ENCODE data around the gene REX1BD. TPM values are rescaled to one million over a fixed set of nuclear protein-coding genes. Genes with fewer than 3 reads are reported as not detected.

REX1BD gene
- total RNA-seq, 2 donors from 2014 or later = 98.9 to 149 TPM

DNA sequence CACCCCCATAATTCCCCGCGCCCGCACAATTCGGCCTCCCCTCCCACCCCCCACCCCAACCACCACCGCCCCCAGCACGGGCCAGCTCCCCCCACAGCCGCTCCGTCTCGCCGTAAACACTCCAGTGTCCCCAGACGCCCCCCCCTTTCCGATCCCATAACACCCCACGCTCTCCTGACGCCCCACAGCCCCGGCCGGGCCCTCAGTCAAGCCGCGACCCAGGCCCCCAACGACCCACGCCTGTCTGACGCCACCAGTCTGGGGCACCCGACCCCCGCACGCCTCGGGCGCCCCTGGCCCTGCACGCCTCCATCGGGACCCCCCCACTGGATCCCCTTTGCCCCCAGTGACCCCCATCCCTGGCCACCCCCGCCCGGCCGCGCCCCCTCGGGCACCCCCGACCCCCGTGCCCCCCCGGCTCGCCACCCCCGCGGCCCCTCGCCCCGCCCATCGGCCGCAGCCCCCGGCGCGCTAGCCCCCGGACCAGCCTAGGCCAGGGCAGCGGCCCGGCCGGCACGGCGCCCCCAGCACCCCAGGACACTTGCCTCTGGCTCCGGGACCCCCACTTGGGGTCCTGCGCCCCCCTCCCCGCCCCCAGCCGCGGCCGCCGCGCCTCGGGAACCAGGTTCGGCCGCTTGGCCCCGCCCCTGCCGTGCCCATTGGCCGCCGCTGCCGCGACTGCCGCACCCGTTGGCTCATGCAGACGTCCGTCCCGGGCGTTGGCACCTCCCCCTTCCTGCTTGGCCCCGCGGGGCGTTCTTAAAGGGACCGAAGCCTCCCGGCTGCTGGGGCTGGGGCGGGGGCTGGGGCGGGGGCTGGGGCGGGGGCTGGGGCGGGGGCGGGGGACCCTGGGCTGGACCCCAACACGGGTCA, 45.4 kb upstream of the REX1BD start, which contains the start of gene FKBP8:
Gene FKBP8 (minus strand): TSS at position 633 of the 873 bp plus-strand sequence. CDS start 1,603 bp downstream, outside the sequence.
- TF ChIP-seq, protein P1, sequence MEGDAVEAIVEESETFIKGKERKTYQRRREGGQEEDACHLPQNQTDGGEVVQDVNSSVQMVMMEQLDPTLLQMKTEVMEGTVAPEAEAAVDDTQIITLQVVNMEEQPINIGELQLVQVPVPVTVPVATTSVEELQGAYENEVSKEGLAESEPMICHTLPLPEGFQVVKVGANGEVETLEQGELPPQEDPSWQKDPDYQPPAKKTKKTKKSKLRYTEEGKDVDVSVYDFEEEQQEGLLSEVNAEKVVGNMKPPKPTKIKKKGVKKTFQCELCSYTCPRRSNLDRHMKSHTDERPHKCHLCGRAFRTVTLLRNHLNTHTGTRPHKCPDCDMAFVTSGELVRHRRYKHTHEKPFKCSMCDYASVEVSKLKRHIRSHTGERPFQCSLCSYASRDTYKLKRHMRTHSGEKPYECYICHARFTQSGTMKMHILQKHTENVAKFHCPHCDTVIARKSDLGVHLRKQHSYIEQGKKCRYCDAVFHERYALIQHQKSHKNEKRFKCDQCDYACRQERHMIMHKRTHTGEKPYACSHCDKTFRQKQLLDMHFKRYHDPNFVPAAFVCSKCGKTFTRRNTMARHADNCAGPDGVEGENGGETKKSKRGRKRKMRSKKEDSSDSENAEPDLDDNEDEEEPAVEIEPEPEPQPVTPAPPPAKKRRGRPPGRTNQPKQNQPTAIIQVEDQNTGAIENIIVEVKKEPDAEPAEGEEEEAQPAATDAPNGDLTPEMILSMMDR (IDR thresholded peaks at IDR 0.05) = peak in 1 of 4 experiments; percentile 4
- TF ChIP-seq POLR2AphosphoS5 (IDR thresholded peaks at IDR 0.05) (peak; percentile 72), POLR2A (IDR thresholded peaks at IDR 0.05) (peak; percentile 28)
- peak; percentile 92 for DNase-seq (ENCODE audit: low spot score)
- Histone ChIP-seq H3K27ac (peak within 1 kb of the TSS; percentile 89 to 90), H3K27me3 (replicated peaks; ENCODE audit: insufficient read depth) (no peaks in the 10 kb centered on the region), H3K4me1 (replicated peaks) (peaks cover 5% of the 10 kb centered on the region), H3K36me3 (peaks cover 0 to 5% of the 10 kb centered on the region in 2 donors), H3K4me3 (peak within 1 kb of the TSS; percentile 81 to 93), H3K9me3 (no peaks in the 10 kb centered on the region)
- WGBS = under 1% methylated on average over 61 of the region's 86 CpGs
- intact Hi-C loops (cut with DNase I) = no loop called here

DNA sequence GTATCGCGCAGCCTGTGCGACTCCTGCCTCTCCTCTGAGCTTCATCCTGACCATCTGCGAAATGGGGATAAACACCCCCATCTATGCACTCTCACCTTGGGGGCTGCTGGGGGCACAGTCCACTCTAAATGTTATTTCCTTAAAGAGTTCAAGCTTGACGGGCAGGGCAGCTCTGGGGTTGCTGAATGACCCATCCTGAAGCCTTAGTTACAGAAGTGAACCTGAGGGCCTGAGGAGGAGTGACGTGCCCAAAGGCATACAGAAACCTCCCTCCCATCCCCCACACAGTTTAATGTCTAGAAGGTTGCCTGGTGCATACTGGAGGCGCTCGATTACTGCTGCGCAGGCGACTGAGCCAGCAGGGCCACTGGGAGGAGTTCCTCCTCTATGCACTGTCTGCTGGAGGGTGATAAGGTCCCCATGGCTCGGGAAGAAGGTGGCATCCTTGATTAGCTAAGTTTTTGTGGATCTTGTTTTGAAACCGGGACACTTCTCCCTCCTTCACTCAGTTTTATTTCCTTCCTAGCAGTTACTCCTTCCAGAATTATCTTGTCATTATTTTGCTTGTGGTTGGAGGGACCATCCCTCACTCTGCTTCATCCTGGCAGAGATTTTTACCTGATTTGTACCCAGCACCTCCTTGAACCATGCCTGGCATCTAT, 44.7 kb upstream of the REX1BD start:
- Histone ChIP-seq H3K36me3 (peaks cover 0 to 5% of the 10 kb centered on the region in 2 donors), H3K27ac (peak overlapping the region; percentile 89 to 90), H3K4me1 (replicated peaks) (peaks cover 5% of the 10 kb centered on the region), H3K9me3 (no peaks in the 10 kb centered on the region), H3K4me3 (peak overlapping the region; percentile 81 to 93), H3K27me3 (replicated peaks; ENCODE audit: insufficient read depth) (no peaks in the 10 kb centered on the region)
- TF ChIP-seq POLR2AphosphoS5 (IDR thresholded peaks at IDR 0.05) (no peak), POLR2A (IDR thresholded peaks at IDR 0.05) (no peak)
- TF ChIP-seq, protein P1 (IDR thresholded peaks at IDR 0.05) = peak in 1 of 4 experiments; percentile 8
- intact Hi-C loops (cut with DNase I) = no loop called here
- 9% methylated on average over 12 of the region's 12 CpGs for WGBS
- no peak for DNase-seq (ENCODE audit: low spot score)

DNA sequence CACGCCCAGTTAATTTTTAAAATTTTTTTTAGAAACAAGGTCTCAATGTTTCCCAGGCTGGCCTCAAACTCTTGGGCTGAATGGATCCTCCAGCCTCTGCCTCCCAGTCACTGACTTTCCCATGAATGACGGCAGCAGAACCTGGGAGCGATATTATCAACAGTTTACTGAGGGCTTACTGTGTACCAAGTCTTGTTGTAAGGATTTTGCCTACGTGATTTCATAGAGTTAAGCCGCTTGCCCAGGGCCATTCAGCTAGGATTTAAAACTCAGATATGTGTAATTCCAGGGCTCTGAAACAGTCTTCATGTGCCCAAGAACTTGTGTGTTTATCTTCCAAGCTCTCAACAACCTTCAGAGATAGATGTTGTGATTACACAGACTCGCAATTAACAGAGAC, 37.0 kb upstream of the REX1BD start:
- no peak for DNase-seq (ENCODE audit: low spot score)
- H3K4me3 ChIP-seq = no peak overlapping the region
- H3K27me3 ChIP-seq (replicated peaks; ENCODE audit: insufficient read depth) = no peaks in the 10 kb centered on the region
- TF ChIP-seq POLR2A (IDR thresholded peaks at IDR 0.05) (no peak), POLR2AphosphoS5 (IDR thresholded peaks at IDR 0.05) (no peak)
- TF ChIP-seq, protein P1 (IDR thresholded peaks at IDR 0.05) = no peak
- no peaks in the 10 kb centered on the region for H3K36me3 ChIP-seq
- 49% methylated on average over 6 of the region's 6 CpGs for WGBS
- intact Hi-C loops (cut with DNase I) = no loop called here
- no peak overlapping the region for H3K27ac ChIP-seq
- H3K9me3 ChIP-seq = no peaks in the 10 kb centered on the region
- no peaks in the 10 kb centered on the region for H3K4me1 ChIP-seq (replicated peaks)

DNA sequence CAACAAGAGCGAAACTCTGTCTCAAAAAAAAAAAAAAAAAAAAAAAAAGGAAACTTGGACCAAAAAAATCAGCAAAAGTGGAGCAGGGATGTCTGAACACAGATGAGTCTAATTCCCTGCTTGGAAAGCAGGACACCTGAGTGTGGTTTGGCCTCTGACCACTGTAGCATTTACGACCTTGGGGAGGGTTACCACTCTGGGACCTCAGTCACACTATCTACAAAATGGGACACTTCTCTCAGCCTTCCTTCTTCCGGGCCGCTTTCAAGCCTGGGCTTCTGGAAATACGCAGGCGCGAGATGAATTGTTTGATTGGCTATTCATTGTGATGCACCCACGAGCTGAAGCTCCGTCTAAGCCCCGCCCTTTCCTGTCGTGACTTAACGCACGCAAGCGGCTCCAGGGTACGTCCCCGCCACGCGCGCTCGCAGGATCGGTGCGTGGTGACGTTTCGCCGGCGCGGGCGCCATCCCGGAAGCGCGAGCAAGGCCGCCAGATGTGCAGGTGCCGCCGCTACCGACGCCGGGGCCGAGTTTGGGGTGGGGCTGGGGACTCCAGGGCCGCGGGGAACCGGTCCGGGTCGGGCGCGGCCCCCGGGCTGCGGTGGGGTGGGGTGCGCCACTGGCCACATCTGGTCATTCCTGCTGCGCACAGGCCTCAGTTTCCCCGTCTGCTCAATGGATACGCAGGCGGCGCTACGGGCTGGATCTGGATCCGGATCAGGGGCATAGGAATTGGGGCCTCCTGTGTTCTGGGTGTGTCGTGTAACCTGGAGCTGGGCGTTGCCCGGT, 31.0 kb upstream of the REX1BD start, which contains the start of gene KXD1:
Gene KXD1 (plus strand): TSS at position 460 of the 791 bp plus-strand sequence. CDS start 4,187 bp downstream, outside the sequence.
- no peaks in the 10 kb centered on the region for H3K36me3 ChIP-seq
- no peaks in the 10 kb centered on the region for H3K9me3 ChIP-seq
- H3K4me1 ChIP-seq (replicated peaks) = peaks cover 7% of the 10 kb centered on the region
- DNase-seq (ENCODE audit: low spot score) = peak; percentile 96
- peak; percentile 96 for TF ChIP-seq POLR2AphosphoS5 (IDR thresholded peaks at IDR 0.05)
- peak; percentile 84 for TF ChIP-seq POLR2A (IDR thresholded peaks at IDR 0.05)
- TF ChIP-seq, protein P1 (IDR thresholded peaks at IDR 0.05) = no peak
- WGBS = 1% methylated on average over 47 of the region's 58 CpGs
- peak within 1 kb of the TSS; percentile 59 to 87 for H3K4me3 ChIP-seq
- H3K27ac ChIP-seq = peak within 1 kb of the TSS; percentile 87
- intact Hi-C loops (cut with DNase I) = loop anchor here (5.0 kb wide), 1 partner anchor 35 kb away; the partner anchor contains the start of gene ELL
- no peaks in the 10 kb centered on the region for H3K27me3 ChIP-seq (replicated peaks; ENCODE audit: insufficient read depth)

All from prostate gland (tissue), 2 donors.